ENCODE data around the gene HMGN3. TPM values are rescaled to one million over a fixed set of nuclear protein-coding genes. Genes with fewer than 3 reads are reported as not detected.
A peak's percentile ranks its signal among the peaks of the same experiment; 100 is the strongest.

The HMGN3 gene
- total and polyA plus RNA-seq, 2 of the 13 experiments (the other 11 are each of a cell fraction or from before 2014, with no cell fraction given): 67.9 to 145 TPM

GRCh38 chr6:79234150-79235022 is at the start of gene HMGN3 (continued):
- TF ChIP-seq, protein P1, sequence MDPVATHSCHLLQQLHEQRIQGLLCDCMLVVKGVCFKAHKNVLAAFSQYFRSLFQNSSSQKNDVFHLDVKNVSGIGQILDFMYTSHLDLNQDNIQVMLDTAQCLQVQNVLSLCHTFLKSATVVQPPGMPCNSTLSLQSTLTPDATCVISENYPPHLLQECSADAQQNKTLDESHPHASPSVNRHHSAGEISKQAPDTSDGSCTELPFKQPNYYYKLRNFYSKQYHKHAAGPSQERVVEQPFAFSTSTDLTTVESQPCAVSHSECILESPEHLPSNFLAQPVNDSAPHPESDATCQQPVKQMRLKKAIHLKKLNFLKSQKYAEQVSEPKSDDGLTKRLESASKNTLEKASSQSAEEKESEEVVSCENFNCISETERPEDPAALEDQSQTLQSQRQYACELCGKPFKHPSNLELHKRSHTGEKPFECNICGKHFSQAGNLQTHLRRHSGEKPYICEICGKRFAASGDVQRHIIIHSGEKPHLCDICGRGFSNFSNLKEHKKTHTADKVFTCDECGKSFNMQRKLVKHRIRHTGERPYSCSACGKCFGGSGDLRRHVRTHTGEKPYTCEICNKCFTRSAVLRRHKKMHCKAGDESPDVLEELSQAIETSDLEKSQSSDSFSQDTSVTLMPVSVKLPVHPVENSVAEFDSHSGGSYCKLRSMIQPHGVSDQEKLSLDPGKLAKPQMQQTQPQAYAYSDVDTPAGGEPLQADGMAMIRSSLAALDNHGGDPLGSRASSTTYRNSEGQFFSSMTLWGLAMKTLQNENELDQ (CRISPR knock-in tag; IDR thresholded peaks at IDR 0.05; ENCODE audit: borderline replicate concordance): no peak
- TF ChIP-seq MBD4 (IDR thresholded peaks at IDR 0.05; ENCODE audit: borderline replicate concordance, low read length) (no peak), CBX1 (IDR thresholded peaks at IDR 0.05; ENCODE audit: low read depth) (no peak), POLR2A (IDR thresholded peaks at IDR 0.05; ENCODE audit: insufficient read depth in 1 of 2, low read depth in 2 of 2, low read length in 2 of 2) (peak; percentile 82 to 86), EED (CRISPR knock-in tag; IDR thresholded peaks at IDR 0.05) (peak; percentile 63; the same call in 1 of the 2 replicates), ZNF83 (CRISPR knock-in tag; IDR thresholded peaks at IDR 0.05; ENCODE audit: borderline replicate concordance) (peak; percentile 88; the same call in 1 of the 2 replicates), ZNF770 (CRISPR knock-in tag; IDR thresholded peaks at IDR 0.05) (0 out of 2 replicates have a peak, but pooled peaks have one; percentile 47), FOXJ3 (CRISPR knock-in tag; IDR thresholded peaks at IDR 0.05; ENCODE audit: borderline replicate concordance) (peak; percentile 51; the same call in 1 of the 2 replicates), SIN3A (IDR thresholded peaks at IDR 0.05; ENCODE audit: borderline replicate concordance, low read depth, low read length) (no peak; the same call in 1 of the 2 replicates), ZNF569 (CRISPR knock-in tag; IDR thresholded peaks at IDR 0.05; ENCODE audit: borderline replicate concordance) (0 out of 2 replicates have a peak, but pooled peaks have one; percentile 69), ZFY (CRISPR knock-in tag; IDR thresholded peaks at IDR 0.05) (peak; percentile 57), KLF15 (CRISPR knock-in tag; IDR thresholded peaks at IDR 0.05; ENCODE audit: borderline replicate concordance) (peak; percentile 87; the same call in 1 of the 2 replicates), FLYWCH1 (CRISPR knock-in tag; IDR thresholded peaks at IDR 0.05) (no peak), HDAC2 (CRISPR knock-in tag; IDR thresholded peaks at IDR 0.05) (no peak), ATF7-NPFF (CRISPR knock-in tag; IDR thresholded peaks at IDR 0.05; ENCODE audit: low read depth) (peak; percentile 85), JDP2 (CRISPR knock-in tag; IDR thresholded peaks at IDR 0.05; ENCODE audit: borderline replicate concordance) (no peak), ZMAT3 (CRISPR knock-in tag; conservative IDR thresholded peaks at IDR 0.05) (peak; percentile 75; the same call in 1 of the 2 replicates), BRD4 (CRISPR knock-in tag; IDR thresholded peaks at IDR 0.05) (no peak; the same call in 1 of the 2 replicates), RBM22 (optimal IDR thresholded peaks at IDR 0.05; ENCODE audit: low read length) (no peak), KMT2A (CRISPR knock-in tag; IDR thresholded peaks at IDR 0.05) (peak; percentile 84), EP300 (IDR thresholded peaks at IDR 0.05; ENCODE audit: low read depth in 2 of 2, low read length in 2 of 2) (0 out of 4 replicates have a peak, but pooled peaks of 1 of the 2 experiments have one; percentile 35), EP300 (CRISPR knock-in tag; IDR thresholded peaks at IDR 0.05; ENCODE audit: borderline replicate concordance) (no peak), SNRNP70 (IDR thresholded peaks at IDR 0.05; ENCODE audit: low read depth, low read length) (no peak), PLRG1 (conservative IDR thresholded peaks at IDR 0.05) (no peak), ZNF510 (CRISPR knock-in tag; IDR thresholded peaks at IDR 0.05; ENCODE audit: low read depth) (peak; percentile 100)
- TF ChIP-seq, protein P2, sequence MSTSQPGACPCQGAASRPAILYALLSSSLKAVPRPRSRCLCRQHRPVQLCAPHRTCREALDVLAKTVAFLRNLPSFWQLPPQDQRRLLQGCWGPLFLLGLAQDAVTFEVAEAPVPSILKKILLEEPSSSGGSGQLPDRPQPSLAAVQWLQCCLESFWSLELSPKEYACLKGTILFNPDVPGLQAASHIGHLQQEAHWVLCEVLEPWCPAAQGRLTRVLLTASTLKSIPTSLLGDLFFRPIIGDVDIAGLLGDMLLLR (CRISPR knock-in tag; IDR thresholded peaks at IDR 0.05): peak; percentile 77

All from HepG2 (cell line).